Ishikawa (cell line): ENCODE data around the gene DCC.

Experiments used
- CREB1 ChIP-seq: IDR thresholded peaks from 2 replicates; pipeline ENCODE4 v1.6.1; 2012; ENCODE audit warnings: low read depth
- EGR1 ChIP-seq: IDR thresholded peaks from 2 replicates; pipeline ENCODE4 v1.6.1; 2012
- EP300 ChIP-seq: IDR thresholded peaks from 2 replicates; pipeline ENCODE4 v1.6.1; 2012; ENCODE audit warnings: borderline replicate concordance
- FOXM1 ChIP-seq: IDR thresholded peaks from 2 replicates; pipeline ENCODE4 v1.6.1; 2012; ENCODE audit warnings: low read depth, borderline replicate concordance
- MAX ChIP-seq: IDR thresholded peaks from 2 replicates; pipeline ENCODE4 v1.6.1; 2012
- NFIC ChIP-seq: IDR thresholded peaks from 2 replicates; pipeline ENCODE4 v1.6.1; 2012
- REST ChIP-seq: IDR thresholded peaks from 2 replicates; pipeline ENCODE4 v1.6.1; 2012; ENCODE audit warnings: low read depth, mild to moderate bottlenecking
- TAF1 ChIP-seq: IDR thresholded peaks from 2 replicates; pipeline ENCODE4 v1.6.1; 2012; ENCODE audit warnings: low read depth, mild to moderate bottlenecking
- TCF12 ChIP-seq: IDR thresholded peaks from 2 replicates; pipeline ENCODE4 v1.6.1; 2012; ENCODE audit warnings: low read depth
- TEAD4 ChIP-seq: IDR thresholded peaks from 2 replicates; pipeline ENCODE4 v1.6.1; 2012
- USF1 ChIP-seq: IDR thresholded peaks from 2 replicates; pipeline ENCODE4 v1.6.1; 2012
- YY1 ChIP-seq: IDR thresholded peaks from 2 replicates; pipeline ENCODE4 v1.6.1; 2012; ENCODE audit warnings: low read depth
- ZBTB7A ChIP-seq: IDR thresholded peaks from 2 replicates; pipeline ENCODE4 v1.6.1; 2012; ENCODE audit warnings: low read depth

GRCh38 chr18:52615321-52615720, 275.3 kb downstream of the DCC start:
- TF ChIP-seq TEAD4 (no peak), TAF1 (no peak), MAX (no peak), CREB1 (no peak), EGR1 (no peak), USF1 (no peak), NFIC (no peak), TCF12 (no peak), YY1 (no peak), REST (no peak), EP300 (no peak), FOXM1 (no peak), ZBTB7A (no peak)
